Immature natural killer cell (primary cell): ENCODE results near the gene KIAA1671. TPM values are rescaled to one million over a fixed set of nuclear protein-coding genes. Genes with fewer than 3 reads are reported as not detected.
A peak's percentile ranks its signal among the peaks of the same experiment; 100 is the strongest.
"Not testable (repeated sequence)": the region's sequence is repeated elsewhere in the genome, so short reads cannot be mapped to it uniquely, and the experiment has no call there.

Experiments used
- DNase-seq, 3 donors: peaks; one replicate each; pipeline ENCODE4 v3.0.0; 2022; ENCODE audit warnings: mixed read lengths in 1 of 3
- H3K27ac Mint-ChIP-seq, 6 donors: one replicate each; pipeline ENCODE4 v1.8.0; 2020; ENCODE audit warnings: mixed read lengths in 6 of 6, mild to moderate bottlenecking in 5 of 6, inconsistent platforms in 4 of 6, moderate library complexity in 3 of 6
- H3K27me3 Mint-ChIP-seq, 3 donors: one replicate each; pipeline ENCODE4 v1.8.0; 2020 to 2021; ENCODE audit warnings: low read depth in 3 of 3, mild to moderate bottlenecking in 3 of 3, mixed read lengths in 3 of 3, moderate library complexity in 3 of 3, inconsistent platforms in 1 of 3
- H3K36me3 Mint-ChIP-seq, 3 donors: one replicate each; pipeline ENCODE4 v1.8.0; 2020; ENCODE audit warnings: mixed read lengths in 3 of 3, inconsistent platforms in 2 of 3, mild to moderate bottlenecking in 2 of 3
- H3K4me1 Mint-ChIP-seq, 2 donors: one replicate each; pipeline ENCODE4 v1.8.0; 2020; ENCODE audit warnings: inconsistent platforms in 2 of 2, mild to moderate bottlenecking in 2 of 2, mixed read lengths in 2 of 2, moderate library complexity in 1 of 2
- H3K4me3 Mint-ChIP-seq, 5 donors: one replicate each; pipeline ENCODE4 v1.8.0; 2020; ENCODE audit warnings: mild to moderate bottlenecking in 5 of 5, mixed read lengths in 5 of 5, inconsistent platforms in 3 of 5, moderate library complexity in 3 of 5
- H3K9me3 Mint-ChIP-seq, 6 donors: one replicate each; pipeline ENCODE4 v1.8.0; 2020; ENCODE audit warnings: mild to moderate bottlenecking in 6 of 6, mixed read lengths in 6 of 6, inconsistent platforms in 4 of 6, moderate library complexity in 3 of 6
- polyA plus RNA-seq, 3 donors: library from polyadenylated mRNA; unstranded; fragments of 300-500 nt; fragmentation: Illumina TruSeq; gene quantifications; one replicate each; pipeline ENCODE4 v1.2.3, GENCODE V29; 2021

KIAA1671 gene
- polyA plus RNA-seq, 3 donors from 2014 or later = 0.43 to 3.0 (median 2.5) TPM

DNA sequence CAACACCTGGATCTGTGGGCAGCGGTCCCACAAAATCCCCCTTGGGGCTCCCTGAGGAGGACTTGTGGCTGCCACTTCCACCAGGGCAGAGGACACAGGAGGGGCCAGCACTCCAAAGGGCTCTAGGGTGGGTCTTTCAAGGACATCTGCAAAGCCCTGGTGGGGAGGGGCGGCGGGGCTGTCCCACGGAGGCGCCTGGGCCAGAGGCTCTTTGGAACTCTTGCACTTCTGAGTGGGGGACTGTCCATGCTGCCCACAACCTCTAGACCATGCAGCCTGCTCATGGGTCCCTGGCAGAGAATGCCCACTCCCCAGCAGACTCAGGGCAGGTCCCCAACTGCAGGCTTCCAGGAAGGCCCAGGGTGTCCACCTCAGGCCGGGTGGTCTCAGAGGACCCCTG is 225.8 kb downstream of the KIAA1671 start:
- H3K9me3 Mint-ChIP-seq, DNase-seq, H3K4me3 Mint-ChIP-seq, H3K27me3 Mint-ChIP-seq, H3K4me1 Mint-ChIP-seq: not testable (repeated sequence)
- Mint-ChIP-seq H3K27ac (peak overlapping the region in 2 of 6 donors; percentile 66 to 81), H3K36me3 (peaks cover 3 to 19% (median 13%) of the 10 kb centered on the region in 3 donors)

DNA sequence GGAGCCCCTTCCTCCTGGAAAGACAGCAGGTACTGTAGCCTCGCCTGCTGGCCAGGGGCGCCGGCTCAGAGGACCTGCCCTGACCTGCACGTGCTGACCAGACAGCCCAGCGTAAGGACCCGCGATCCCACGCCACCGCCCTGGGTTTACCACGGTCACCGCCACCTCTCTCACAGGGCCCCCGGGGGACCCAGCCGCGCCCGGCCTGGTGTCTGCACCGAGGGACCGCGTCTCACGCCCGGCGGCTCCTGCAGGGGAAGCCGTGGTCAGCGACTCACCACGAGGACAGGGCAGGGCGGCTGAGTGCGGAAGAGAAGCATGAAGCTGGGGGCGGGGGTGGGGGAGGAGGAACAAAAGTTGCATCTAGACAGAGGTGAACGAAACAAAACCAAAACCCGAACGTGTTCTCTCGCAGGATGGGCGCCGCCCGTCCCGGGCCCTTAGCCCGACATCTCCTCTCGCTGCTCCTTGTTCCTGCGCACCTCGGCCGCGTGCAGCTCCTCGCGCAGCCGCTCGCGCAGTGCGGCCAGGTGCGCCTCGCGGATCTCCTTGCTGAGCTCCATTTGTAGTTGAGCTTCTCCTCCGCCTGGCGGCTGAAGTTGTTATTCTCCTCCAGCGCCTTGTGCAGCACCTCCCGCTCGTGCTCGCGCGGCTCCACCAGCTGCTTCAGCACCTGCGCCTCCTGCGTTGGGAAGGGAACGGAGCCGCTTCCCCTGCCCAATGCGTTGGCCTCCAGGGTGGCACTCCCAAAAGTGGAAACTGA is 226.5 kb downstream of the KIAA1671 start:
- peak overlapping the region in 3 of 5 donors; percentile 29 to 35 (median 33) for H3K4me3 Mint-ChIP-seq
- peak; percentile 67 to 79 (median 76) for DNase-seq
- not testable (repeated sequence) for H3K9me3 Mint-ChIP-seq, H3K27me3 Mint-ChIP-seq, H3K4me1 Mint-ChIP-seq
- H3K36me3 Mint-ChIP-seq = peaks cover 3 to 19% (median 13%) of the 10 kb centered on the region in 3 donors
- peak overlapping the region in 1 of 6 donors; percentile 68 for H3K27ac Mint-ChIP-seq

DNA sequence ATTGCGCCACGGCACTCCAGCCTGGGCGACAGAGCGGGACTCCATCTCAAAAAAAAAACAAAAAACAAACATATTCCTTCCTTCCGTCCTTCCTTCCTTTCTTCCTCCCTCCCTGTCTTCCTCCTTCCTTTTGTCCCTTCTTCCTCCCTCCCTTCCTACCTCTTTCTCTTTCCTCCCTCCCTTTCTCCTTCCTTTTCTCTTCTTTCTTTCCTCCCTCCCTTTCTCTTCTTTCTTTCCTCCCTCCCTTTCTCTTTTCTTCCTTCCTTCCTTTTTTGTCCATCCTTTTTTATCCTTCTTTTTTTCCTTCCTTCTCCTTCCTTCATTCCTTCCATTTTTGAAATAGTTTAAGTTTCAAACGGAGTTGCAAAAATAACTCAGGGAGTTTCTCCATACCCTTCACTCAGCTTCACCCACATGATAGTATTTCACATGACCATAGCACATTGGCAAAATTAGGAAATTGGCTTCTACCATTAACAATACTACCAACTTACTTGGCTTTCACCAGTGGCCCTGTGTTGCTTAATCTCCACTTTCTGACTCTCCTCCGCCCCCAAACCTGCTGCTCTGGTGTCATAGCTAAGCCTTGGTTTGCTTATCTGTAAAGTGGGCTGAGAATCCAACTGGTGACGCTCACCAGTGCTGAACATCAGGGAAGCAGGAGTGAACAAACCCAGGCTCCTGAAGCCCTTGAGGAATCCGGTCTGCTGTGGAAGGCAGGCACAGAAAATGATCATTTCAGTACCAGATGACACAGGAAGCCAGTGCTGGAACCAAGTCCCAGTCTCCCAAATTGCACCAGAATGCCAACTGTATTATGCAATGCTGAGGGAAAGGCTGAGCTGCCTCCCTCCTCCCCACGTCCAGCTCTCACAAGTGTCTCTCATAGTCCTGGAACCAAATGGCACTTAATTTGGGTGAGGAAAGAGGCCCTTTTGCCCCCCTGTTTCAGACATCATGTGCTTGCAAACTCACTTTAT is 229.9 kb downstream of the KIAA1671 start:
- H3K36me3 Mint-ChIP-seq = peaks cover 3 to 20% (median 10%) of the 10 kb centered on the region in 3 donors
- no peak overlapping the region for H3K4me3 Mint-ChIP-seq
- peaks cover 3 to 7% of the 10 kb centered on the region in 2 donors for H3K4me1 Mint-ChIP-seq
- peaks cover 3 to 6% (median 4%) of the 10 kb centered on the region in 3 donors for H3K27me3 Mint-ChIP-seq
- no peak for DNase-seq
- peaks cover 0 to 5% (median under 1%) of the 10 kb centered on the region in 6 donors for H3K9me3 Mint-ChIP-seq
- no peak overlapping the region for H3K27ac Mint-ChIP-seq

DNA sequence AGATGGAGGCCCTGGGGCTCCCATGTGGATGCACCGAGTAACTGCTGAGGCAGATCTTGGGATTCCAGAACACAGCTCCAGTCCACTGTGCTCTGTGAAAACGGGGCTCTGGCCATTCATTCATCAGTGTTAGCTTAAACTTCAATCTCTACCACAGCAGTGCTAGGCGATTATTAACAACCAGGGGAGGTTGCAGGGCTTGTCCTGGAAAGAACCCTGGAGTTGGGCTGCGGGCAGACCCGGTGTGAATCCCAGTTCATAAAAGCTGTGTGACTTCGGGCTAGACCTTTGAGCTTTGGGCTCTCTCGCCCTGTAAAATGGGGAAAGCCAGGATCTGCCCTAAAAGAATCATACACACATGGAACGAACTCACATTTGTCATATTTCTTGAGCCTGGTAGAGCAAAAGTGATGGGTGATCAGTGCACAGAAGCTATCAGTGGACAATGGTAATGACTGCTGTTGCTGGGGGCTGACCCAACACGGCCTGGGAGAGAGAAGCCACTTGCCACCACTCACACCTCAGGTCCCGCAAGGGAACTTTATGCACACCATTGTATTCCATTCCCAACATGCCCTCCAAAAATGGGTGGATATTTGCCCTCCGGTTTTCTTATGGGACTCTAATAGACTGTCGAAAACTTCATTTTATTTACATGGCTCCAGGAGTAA is 231.6 kb downstream of the KIAA1671 start:
- no peak for DNase-seq
- Mint-ChIP-seq H3K4me1 (peaks cover 3 to 7% of the 10 kb centered on the region in 2 donors), H3K36me3 (peaks cover 3 to 19% (median 9%) of the 10 kb centered on the region in 3 donors), H3K9me3 (peaks cover 0 to 5% (median 0%) of the 10 kb centered on the region in 6 donors), H3K27me3 (peaks cover 3 to 6% (median 4%) of the 10 kb centered on the region in 3 donors), H3K4me3 (no peak overlapping the region), H3K27ac (no peak overlapping the region)

DNA sequence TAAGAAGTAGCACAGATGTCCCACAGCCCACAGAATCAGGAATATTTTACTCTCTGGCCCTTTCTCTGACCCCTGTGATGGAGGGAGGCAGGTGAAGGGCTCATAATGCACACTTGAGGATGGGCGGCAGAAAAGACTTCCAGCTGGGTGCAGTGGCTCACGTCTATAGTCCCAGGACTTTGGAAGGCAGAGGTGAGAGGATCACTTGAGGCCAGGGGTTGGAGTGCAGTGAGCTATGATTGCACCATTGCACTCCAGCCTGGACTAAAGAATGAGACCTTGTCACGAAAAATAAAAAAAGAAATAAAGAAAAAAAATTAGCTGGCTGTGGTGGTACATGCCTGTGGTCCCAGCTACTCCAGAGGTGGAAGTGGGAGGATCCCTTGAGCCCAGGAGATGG is 233.6 kb downstream of the KIAA1671 start:
- H3K36me3 Mint-ChIP-seq = peaks cover 4 to 12% (median 4%) of the 10 kb centered on the region in 3 donors
- DNase-seq = no peak
- peaks cover 0 to 2% (median 0%) of the 10 kb centered on the region in 3 donors for H3K27me3 Mint-ChIP-seq

DNA sequence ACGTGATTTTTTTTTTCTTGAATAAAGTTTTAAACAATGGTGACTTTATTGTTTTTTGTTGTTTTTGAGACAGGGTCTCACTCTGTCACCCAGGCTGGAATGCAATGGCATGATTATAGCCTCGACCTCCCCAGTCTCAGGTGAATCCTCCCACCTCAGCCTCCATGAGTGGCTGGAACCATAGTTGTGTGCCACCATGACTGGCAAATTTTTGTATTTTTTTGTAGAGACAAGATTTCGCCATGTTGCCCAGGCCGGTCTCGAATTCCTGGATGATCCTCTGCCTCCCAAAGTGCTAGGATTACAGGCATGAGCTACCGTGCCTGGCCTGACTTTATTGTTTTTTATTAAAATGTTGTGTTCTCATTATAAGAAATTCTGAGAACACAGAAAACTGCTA is 235.0 kb downstream of the KIAA1671 start:
- H3K36me3 Mint-ChIP-seq = peaks cover under 1 to 8% (median 4%) of the 10 kb centered on the region in 3 donors
- no peak for DNase-seq
- no peaks in the 10 kb centered on the region for H3K9me3 Mint-ChIP-seq
- peaks cover 0 to 2% (median 0%) of the 10 kb centered on the region in 3 donors for H3K27me3 Mint-ChIP-seq
- no peak overlapping the region for H3K4me3 Mint-ChIP-seq
- no peaks in the 10 kb centered on the region for H3K4me1 Mint-ChIP-seq
- no peak overlapping the region for H3K27ac Mint-ChIP-seq

More for the DNA sequence above, 233.6 kb downstream of the KIAA1671 start:
- no peak overlapping the region for H3K4me3 Mint-ChIP-seq
- no peaks in the 10 kb centered on the region for H3K4me1 Mint-ChIP-seq
- no peak overlapping the region for H3K27ac Mint-ChIP-seq
- H3K9me3 Mint-ChIP-seq = no peaks in the 10 kb centered on the region

DNA sequence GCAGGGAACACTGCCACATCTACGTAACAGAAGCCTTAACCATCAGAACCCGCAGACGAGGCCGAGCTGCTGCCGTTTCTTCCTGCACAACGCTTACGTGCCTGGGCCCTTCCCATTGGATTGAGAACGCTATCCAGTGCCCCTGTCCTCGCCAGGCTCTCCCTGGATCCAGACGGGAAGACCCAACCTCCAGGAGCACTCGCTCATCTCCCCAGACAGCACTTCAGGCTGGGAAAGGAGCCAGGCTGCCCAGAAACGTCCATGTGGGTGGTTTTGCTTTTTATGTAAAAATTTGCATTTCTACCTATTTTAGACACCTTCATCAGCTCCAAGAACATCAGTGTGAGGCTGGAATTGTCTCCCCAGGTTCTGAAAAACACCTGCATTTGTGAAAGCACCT is 239.9 kb downstream of the KIAA1671 start:
- Mint-ChIP-seq H3K36me3 (peaks cover 4 to 9% (median 4%) of the 10 kb centered on the region in 3 donors), H3K9me3 (no peaks in the 10 kb centered on the region), H3K27me3 (peaks cover 0 to 1% (median 0%) of the 10 kb centered on the region in 3 donors), H3K27ac (no peak overlapping the region), H3K4me1 (no peaks in the 10 kb centered on the region), H3K4me3 (no peak overlapping the region)
- DNase-seq = no peak

DNA sequence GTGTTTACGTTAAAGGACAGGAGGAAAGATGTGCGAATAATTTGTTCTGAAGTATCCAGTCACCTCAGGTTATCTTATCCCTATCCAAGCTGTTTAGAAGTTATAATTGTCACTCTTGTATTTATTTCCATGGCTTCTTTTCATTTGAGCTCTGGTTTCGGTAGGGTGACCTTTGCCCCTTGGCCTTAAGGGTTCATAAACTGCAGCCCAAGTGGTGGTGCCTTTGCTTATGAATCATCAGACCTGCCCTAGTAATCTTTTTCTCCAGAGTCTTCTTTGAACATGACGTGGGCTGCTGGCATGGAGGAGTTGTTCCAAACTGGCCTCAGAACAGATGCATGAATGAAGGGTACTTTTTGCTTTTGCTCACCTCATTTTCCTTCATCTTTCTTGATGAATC is 240.6 kb downstream of the KIAA1671 start:
- Mint-ChIP-seq H3K9me3 (no peaks in the 10 kb centered on the region), H3K4me3 (no peak overlapping the region), H3K36me3 (peaks cover 4 to 9% (median 8%) of the 10 kb centered on the region in 3 donors), H3K27me3 (peaks cover 0 to 1% (median 0%) of the 10 kb centered on the region in 3 donors), H3K27ac (no peak overlapping the region), H3K4me1 (no peaks in the 10 kb centered on the region)
- no peak for DNase-seq

DNA sequence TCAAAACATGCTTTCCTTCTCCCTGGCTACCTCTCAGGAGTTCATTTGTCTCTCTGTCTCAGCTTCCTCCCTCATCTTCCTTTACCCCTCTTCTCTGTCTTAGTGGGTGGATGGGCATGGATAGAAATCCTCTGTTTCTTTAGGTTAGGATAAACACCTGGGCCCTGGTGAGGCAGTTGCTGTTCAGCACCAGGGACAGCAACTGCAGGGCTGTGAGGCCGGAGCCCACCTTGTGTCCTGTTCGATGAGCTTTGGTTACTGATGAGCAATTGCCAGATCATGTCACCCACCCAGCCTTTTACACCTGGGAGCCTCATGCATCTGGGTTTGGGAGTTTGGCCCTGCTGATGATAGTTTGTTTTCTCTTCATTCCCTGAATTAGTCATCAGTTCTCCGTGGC is 241.0 kb downstream of the KIAA1671 start:
- H3K9me3 Mint-ChIP-seq = no peaks in the 10 kb centered on the region

GRCh38 chr22:25196326-25196725 is 243.8 kb downstream of the KIAA1671 start:
- no peak overlapping the region for H3K4me3 Mint-ChIP-seq
- H3K27ac Mint-ChIP-seq = no peak overlapping the region
- no peak for DNase-seq
- no peaks in the 10 kb centered on the region for H3K4me1 Mint-ChIP-seq
- peaks cover 4 to 9% (median 4%) of the 10 kb centered on the region in 3 donors for H3K36me3 Mint-ChIP-seq
- peaks cover 0 to 1% (median 0%) of the 10 kb centered on the region in 3 donors for H3K27me3 Mint-ChIP-seq
- H3K9me3 Mint-ChIP-seq = no peaks in the 10 kb centered on the region

More for the DNA sequence above, 241.0 kb downstream of the KIAA1671 start:
- no peak for DNase-seq
- peaks cover 0 to 1% (median 0%) of the 10 kb centered on the region in 3 donors for H3K27me3 Mint-ChIP-seq
- H3K27ac Mint-ChIP-seq = no peak overlapping the region
- no peak overlapping the region for H3K4me3 Mint-ChIP-seq
- peaks cover 4 to 9% (median 8%) of the 10 kb centered on the region in 3 donors for H3K36me3 Mint-ChIP-seq
- no peaks in the 10 kb centered on the region for H3K4me1 Mint-ChIP-seq

DNA sequence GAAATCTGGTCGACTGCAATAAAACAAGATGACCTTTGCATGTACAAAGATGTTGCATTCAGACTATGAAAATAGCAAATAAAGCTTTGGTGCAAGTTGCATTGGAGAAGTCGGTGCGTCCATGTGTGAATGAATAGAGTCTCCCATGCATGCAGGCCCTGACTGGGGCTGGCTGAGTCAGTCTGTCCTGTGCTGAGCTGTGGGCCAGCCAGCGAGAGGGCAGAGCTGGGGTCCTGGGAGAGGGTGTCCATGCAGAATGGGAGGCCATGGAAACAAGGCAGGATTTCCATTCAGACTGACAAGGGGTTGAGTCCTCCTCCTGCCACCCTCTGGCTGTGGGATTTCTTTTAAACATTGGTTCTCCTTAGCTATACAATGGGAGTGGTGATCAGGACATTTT is 244.8 kb downstream of the KIAA1671 start:
- Mint-ChIP-seq H3K36me3 (peaks cover 4 to 9% (median 4%) of the 10 kb centered on the region in 3 donors), H3K9me3 (no peaks in the 10 kb centered on the region), H3K27ac (peak overlapping the region in 1 of 6 donors; percentile 46), H3K4me1 (no peaks in the 10 kb centered on the region), H3K4me3 (no peak overlapping the region), H3K27me3 (peaks cover 0 to 1% (median 0%) of the 10 kb centered on the region in 3 donors)
- DNase-seq = no peak

- H3K27me3 Mint-ChIP-seq = peaks cover 0 to 2% (median 0%) of the 10 kb centered on the region in 3 donors
- DNase-seq = no peak
- H3K4me3 Mint-ChIP-seq = no peak within 1 kb of the TSS
- H3K27ac Mint-ChIP-seq = no peak within 1 kb of the TSS
- H3K9me3 Mint-ChIP-seq = no peaks in the 10 kb centered on the region
- peaks cover 0 to 4% (median 0%) of the 10 kb centered on the region in 3 donors for H3K36me3 Mint-ChIP-seq
- no peaks in the 10 kb centered on the region for H3K4me1 Mint-ChIP-seq
Observed at GRCh38 chr22:25199731-25200520, 247.4 kb downstream of the KIAA1671 start, which contains the start of gene CRYBB3. Gene CRYBB3, plus strand, starts transcription at chr22:25199858. Its CDS starts 1,539 bp downstream, at chr22:25201397.
